Activated CD8-positive, alpha-beta memory T cell treated with anti-CD3 and anti-CD28 coated beads, Interleukin-2, amount 50 U/mL, for 4 hours (primary cell): ENCODE results near the gene PSMD12.
"Not testable (repeated sequence)": the region's sequence is repeated elsewhere in the genome, so short reads cannot be mapped to it uniquely, and the experiment has no call there.

Source experiments
- DNase-seq: peaks from one replicate; pipeline ENCODE4 v3.0.0-alpha.2; 2020

The PSMD12 gene

DNA sequence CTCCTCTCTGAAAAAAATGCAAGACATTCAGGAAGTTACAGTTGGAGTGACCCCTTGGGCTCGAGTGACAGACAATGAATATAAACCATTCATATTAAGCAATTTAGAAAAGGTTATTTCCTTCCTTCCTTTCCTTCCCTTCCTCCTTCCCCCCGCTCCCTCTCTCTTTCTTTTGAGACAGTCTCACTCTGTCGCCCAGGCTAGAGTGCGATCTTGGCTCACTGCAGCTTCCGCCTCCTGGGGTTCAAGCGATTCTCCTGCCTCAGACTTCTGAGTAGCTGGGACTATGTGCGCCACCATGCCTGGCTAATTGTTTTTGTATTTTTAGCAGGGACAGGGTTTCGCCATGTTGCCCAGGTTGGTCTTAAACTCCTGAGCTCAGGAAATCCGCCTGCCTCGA lies 13.2 kb downstream of the PSMD12 start:
- DNase-seq, result no peak

DNA sequence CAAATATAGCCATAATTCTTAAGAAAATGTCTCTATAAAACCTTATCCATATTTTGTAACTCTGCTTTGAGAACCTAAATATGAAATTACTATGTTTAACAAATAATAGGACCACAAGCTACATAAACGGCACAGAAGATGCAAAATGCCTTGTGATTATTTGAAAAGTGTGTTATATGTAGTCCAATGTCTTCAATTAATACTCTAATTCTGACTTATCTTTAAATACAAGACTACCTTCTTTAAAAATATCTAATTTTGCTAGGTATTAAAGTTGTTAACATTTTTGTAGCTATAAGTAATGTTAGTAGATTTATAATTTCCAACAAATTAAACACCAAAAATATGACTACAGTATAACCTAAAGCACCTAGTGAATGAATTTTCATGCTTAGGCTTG lies 17.0 kb downstream of the PSMD12 start:
- no peak for DNase-seq

DNA sequence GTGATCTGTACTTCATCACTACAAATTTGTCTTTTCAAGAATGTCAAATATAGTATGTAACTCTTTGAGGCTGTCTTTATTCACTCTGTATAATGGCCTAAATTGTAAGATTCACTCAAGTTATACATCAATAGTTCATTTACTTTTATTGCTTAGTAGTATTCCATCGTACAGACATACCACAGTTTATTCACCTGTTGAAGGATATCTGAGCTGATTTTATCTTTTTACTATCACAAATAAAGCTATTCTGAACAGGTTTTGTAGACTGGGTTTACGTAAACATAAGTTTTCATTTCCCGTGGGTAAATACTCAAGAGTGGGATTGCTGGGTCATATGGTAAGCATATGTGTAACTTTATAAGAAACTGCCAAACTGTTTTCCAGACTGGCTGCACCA lies 18.6 kb downstream of the PSMD12 start:
- DNase-seq, result no peak

DNA sequence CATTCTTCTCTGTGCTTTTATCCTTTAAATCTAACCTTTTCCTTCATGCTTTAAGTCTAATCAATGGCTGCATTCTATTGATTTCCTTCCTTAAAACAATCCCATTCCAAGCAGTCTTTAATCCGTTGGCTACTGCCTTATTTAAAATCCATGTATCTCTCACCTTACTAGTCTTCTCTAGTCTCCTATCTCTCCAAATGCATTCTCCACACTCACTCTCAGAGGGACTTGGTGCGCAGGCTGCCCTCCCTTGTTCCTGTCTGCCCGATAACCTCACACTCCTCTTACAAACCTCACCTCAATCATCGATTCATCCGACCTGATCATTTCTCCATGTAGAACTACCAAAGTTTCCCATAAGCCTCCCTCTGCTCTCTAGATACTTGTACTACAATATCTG lies 23.1 kb downstream of the PSMD12 start:
- DNase-seq, result no peak

DNA sequence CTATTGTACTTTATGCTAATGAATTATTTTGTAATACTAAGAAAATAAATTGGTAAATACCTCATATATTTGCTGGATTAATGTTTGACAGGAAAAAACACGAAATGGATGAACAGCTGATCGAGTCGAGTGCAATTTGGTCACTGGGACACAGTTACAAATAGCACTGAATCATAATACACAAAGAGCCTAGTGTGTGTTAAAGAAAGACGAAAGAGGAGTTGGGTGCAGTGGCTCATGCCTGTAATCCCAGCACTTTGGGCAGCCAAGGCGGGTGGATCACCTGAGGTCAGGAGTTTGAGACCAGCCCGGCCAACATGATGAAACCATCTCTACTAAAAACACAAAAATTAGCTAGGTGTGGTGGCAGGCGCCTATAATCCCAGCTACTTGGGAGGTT lies 28.0 kb downstream of the PSMD12 start:
- DNase-seq, result not testable (repeated sequence)

DNA sequence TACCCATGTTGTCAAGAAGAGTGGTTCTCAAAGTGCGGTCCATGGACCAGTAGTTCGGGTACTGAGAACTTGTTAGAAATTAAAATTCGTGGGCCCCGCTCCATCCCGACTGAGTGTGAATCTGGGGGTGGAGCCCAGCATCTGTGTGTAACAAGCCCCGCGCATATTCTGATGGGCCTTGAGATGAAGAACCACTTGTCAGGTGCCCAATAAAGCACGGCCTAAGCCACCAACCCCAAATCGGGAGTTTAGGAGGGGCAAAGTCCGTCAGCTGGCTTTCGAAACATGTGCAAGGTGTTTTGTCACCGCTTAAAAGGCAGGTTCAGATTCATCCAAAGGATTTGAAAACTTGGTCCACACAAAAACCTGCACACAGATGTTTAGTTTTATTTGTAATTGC lies 29.5 kb downstream of the PSMD12 start:
- DNase-seq, result no peak

DNA sequence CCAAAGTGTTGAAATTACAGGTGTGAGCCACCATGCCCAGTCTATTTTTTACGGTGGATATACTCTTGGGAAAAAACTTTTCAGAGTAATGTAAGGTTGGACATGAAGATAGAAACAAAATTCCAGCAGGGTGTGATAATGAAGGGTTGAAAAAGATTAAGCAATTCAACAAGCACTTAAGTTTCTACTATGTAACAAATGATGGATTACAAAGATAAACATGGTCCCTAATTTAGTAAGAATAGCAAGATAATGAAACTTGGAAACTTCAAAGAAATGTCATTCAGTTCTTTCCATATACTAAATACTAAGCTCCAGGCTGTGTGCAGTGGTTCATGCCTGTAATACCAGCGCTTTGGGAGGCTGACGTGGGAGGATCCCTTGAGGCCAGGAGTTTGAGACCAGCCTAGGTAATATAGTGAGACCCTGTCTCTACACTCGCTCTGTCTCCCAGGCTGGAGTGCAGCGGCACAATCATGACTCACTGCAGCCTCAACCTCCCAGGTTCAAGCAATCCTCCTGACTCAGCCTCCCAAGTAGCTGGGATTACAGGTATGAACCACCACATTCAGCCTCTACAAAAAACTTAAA lies 31.0 kb downstream of the PSMD12 start:
- DNase-seq, result no peak

DNA sequence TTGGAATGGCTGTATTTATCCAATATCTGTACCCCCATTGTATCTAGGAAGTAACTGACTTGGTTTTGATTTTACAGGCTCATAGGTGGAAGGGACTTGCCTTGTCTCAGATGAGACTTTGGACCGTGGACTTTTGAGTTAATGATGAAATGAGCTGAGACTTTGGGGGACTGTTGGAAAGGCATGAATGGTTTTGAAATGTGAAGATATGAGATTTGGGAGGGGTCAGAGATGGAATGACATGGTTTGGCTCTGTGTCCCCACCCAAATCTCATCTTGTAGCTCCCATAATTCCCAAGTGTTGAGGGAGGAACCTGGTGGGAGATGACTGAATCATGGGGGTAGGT lies 34.2 kb downstream of the PSMD12 start:
- not testable (repeated sequence) for DNase-seq

DNA sequence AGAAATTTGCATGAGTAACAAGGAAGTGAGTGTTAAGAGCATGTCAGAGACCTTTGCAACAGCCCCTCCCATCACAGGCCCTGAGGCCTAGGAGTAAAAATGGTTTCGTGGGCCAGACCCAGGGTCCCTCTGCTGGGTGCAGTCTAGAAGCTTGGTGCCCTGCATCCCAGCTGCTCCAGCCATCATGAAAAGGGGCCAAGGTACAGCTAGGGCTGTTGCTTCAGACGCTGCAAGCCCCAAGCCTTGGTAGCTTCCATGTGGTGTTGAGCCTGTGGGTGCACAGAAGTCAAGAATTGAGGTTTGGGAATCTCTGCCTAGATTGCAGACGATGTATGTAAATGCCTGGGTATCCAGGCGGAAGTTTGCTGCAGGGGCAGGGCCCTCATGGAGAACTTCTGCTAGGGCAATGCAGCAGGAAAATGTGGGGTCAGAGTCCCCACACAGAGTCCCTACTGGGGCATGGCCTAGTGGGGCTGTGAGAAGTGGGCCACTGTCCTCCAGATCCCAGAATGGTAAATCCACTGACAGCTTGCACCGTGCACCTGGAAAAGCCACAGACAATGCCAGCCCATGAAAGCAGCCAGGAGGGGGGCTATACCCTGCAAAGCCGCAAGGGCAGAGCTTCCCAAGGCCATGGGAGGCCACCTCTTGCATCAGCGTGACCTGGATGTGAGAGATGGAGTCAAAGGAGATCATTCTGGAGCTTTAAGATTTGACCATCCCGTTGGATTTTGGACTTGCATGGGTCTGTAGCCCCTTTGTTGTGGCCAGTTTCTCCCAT lies 34.8 kb downstream of the PSMD12 start:
- not testable (repeated sequence) for DNase-seq

DNA sequence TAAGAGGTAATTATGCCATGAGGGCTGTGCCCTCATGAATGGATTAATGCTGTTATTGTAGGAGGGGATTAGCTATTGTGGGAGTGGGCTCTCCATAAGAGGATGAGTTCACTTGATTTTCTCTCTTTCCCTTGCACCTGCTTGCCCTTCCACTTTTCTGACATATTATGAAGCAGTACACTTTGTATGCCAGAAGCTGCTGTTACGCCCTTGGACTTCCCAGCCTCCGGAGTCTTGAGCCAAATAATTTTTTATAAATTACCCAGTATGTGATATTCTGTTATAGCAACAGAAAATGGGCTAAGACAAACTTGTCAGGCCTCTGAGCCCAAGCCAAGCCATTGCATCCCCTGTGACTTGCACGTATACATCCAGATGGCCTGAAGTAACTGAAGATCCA lies 38.4 kb downstream of the PSMD12 start:
- DNase-seq, result no peak

DNA sequence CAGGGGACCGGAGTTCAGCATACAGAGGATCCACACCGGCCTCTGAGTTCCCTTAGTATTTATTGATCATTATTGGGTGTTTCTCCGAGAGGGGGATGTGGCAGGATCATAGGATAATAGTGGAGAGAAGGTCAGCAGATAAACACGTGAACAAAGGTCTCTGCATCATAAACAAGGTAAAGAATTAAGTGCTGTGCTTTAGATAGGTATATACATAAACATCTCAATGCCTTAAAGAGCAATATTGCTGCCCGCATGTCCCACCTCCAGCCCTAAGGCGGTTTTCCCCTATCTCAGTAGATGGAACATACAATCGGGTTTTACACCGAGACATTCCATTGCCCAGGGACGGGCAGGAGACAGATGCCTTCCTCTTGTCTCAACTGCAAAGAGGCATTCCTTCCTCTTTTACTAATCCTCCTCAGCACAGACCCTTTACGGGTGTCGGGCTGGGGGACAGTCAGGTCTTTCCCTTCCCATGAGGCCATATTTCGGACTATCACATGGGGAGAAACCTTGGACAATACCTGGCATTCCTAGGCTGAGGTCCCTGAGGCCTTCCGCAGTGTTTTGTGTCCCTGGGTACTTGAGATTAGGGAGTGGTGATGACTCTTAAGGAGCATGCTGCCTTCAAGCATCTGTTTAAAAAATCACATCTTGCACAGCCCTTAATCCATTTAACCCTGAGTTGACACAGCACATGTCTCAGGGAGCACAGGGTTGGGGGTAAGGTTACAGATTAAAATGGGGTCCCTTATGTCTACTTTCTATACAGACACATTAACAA lies 39.2 kb downstream of the PSMD12 start:
- DNase-seq, result not testable (repeated sequence)

DNA sequence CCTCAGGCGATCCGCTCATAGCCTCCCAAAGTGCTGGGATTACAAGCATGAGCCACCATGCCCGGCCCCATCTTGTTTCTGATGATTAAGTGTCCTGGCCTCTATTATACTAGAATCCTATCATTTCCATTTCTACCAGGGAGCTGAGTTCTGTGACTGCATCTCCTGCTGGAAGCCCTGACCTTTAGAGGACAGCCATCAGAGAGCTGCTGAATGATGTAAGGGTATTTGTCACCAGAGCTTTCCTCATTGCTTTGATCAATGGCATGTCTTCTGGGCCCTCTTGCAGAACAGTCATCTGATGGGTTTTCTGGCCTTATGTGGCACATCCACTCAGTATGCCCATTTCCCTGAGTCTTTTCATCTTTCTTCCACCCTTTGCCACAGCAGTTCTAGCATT lies 39.9 kb downstream of the PSMD12 start:
- no peak for DNase-seq

DNA sequence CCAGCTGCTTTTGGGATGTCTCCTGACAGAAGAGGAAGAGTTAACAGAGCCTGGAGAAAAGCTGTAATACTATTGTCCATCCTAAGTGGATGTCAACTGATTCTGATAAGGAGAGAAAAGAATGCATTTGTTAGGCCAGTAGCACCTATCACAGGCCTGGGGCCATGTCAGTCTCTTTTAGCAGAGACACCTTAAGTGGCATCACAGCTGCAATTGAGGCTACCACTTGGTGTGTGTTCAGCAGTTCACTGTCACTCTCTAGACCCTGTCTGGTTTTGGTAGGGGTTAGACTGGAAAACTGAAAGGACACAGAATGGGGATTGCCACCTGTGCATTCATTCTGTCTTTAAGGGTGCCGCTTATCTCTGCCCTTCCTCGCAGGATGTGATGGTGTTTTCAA lies 42.0 kb downstream of the PSMD12 start:
- no peak for DNase-seq

DNA sequence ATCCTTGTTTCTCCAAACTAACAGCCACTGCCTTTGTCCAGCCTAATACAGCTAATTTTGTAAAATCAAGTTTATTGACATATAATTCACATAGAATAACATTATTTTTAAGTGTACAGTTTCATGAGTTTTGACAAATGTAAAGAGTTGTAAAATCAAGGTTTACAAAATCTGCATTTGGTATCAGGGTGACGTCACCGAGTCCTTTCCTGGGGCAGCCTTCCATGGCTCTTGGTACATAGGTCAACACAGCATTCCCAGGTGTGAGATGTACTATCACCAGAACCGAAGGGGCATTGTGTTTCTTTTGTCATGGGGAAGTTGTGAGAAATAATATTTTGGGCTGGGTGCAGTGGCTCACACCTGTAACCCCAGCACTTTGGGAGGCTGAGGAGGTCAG lies 42.9 kb downstream of the PSMD12 start:
- DNase-seq, result no peak

DNA sequence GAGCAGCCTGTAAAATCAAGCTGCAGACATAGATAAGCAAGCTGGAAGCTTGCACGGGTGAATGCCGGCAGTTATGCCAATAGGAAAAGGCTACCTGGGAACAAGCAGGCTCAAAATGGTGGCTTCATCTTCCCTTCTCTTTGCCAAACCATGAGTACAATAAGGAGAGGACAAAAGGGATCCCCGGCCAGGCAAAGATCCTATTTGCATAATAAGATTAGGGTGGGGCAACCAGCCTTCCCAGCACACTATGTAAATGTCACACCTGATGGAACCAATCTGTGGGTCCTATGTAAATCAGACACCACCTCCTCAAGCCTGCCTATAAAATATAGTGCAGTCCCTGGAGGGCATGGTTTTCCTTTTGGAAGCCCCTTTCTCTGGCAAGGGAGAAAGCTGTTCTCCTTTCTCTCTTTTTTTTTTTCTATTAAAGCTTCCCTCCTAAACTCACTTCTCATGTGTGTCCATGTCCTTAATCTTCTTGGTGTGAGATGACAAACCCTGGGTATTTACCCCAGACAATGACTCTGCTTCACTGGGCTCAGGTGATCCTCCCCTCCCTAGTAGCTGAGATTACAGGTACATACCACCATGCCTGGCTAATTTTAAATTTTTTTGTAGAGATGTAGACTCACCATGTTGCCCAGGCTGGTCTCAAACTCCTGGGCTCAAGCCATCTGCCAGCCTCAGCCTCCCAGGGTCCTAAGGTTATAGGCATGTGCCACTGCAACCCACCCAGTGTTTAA lies 44.2 kb downstream of the PSMD12 start:
- no peak for DNase-seq

DNA sequence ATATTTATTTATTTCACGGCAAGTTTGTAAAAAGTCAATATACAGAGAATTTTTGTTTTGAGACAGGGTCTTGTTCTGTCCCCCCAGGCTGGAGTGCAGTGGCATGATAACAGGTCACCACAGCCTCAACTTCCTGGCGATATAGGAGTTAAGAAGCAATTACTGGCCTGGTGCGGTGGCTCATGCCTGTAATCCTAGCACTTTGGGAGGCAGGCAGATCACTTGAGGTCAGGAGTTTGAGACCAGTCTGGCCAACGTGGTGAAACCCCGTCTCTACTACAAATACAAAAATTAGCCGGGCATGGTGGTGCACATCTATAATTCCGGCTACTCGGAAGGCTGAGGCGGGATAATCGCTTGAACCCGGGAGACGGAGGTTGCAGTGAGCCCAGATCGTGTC lies 44.9 kb downstream of the PSMD12 start:
- not testable (repeated sequence) for DNase-seq

DNA sequence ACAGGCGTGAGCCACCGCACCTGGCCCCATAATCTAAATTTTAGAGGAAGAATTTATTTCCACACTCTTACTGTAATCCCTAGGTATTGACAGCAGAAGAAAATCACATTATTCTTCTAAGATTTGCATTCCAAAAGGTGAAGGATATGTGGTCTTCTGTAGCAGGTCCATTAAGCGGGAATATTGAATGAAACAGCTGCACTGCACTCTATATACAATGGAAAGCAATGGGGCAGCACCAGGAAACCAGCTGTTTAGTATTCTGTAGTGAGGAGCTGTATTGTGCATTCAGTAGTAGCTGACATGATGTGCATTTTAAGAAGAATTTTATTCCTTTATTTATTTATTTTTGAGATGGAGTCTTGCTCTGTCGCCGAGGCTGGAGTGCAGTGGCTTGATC lies 49.6 kb downstream of the PSMD12 start:
- DNase-seq, result no peak

DNA sequence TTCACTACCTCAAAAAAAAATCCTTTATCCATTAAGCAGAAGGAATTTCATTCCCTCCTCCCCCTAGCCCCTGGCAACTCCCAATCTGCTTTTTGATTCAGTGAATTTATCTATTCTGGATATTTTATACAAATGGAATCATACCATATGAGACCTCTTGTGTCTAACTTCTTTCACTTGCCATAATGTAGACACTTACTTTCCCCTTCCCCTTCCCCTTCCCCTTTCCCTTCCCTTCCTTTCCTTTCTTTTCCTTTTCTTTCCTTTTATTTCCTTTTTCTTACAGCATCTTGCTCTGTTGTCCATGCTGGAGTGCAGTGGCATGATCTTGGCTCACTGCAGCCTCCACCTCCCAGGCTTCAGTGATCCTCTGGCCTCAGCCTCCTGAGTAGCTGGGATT lies 50.5 kb downstream of the PSMD12 start:
- no peak for DNase-seq

DNA sequence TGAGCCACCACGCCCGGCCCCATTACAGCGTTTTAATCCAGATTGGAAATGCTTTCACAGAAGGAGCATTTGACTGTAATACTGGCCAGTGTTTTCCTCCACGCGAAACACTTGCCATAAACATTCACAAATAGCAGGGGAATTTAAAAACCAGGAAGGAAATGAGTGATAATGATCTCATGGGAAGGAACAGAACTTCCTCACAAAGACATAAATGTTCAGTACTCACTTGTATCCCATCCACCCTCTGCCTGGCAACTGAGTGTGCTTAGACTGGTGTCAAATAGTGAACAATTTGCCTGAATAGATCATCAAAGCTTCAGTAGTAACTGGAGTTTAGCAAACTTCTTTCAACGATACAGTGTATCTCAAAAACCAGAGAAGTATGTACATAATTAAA lies 54.1 kb downstream of the PSMD12 start:
- no peak for DNase-seq

DNA sequence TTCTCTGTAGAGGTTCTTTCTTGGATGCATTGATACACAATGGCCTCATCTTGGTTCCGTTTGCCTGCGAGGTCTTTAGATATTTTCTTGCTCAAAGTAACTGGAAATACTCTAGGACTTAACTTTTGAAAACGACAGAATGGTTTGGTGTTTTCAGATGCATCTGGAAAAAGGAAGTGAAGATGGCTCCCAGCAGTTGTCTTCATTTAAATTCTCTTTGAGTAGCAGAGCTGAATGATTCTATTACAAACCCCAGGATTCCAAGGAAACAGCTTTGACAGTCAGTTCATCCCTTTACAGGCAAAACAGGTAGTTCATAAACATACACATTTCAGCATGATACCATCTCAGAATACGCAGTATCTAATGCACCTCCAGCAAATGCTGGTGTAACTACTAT lies 54.8 kb downstream of the PSMD12 start:
- DNase-seq, result no peak

DNA sequence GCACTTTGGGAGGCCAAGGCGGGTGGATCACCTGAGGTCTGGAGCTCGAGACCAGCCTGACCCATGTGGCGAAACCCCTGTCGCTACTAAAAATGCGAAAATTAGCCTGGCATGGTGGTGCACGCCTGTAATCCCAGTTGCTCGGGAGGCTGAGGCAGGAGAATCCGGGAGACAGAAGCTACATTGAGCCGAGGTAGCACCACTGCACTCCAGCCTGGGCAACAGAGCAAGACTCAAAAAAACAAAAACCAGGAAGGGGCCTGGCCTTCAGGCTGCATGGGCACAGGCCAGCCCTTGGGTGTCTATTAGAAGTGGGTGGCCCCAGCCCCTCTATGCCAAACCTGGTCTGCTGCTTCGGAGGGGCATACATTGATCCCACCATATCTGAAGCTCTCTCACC lies 56.0 kb downstream of the PSMD12 start:
- DNase-seq, result no peak

DNA sequence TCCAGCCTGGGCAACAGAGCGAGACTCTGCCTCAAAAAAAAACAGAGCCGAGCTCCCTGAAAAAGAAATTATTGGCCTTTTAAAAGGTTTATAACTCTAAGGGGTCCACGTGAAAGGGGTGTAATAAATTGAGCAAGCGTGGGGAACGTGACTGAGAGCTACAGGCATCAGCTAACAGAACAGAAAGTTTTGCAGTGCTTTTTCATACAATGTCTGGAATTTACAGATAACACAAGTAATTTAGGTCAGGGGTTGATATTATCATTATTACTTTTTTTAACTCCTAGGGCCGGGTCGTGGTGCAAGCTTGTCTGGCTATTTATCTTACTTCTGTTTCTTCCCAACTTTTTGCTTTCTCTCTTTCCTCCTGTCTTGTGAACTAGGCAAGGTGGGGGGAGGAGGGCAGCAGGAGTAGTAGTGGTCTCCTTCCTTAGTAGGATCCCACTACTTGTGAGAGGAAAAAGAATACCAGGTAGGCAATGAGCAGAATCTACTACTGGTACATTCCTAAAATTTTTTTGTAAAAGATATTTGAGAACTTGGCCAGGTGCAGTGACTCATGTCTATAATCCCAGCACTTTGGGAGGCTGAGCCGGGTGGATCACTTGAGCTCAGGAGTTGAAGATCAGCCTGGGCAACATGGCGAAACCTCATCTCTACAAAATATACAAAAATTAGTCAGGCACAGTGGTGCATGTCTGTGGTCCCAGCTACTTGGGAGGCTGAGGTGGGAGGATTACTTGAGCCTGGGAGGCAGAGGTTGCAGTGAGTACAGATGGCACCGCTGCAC lies 60.7 kb downstream of the PSMD12 start:
- not testable (repeated sequence) for DNase-seq
